HG02678 (cell line): Measurements from ENCODE around the gene MICAL2.

ENCODE experiments used
- ATAC-seq: cut with Tn5 transposase; IDR thresholded peaks from one replicate; pipeline ENCODE4 v1.9.1; 2021; ENCODE audit warnings: mild to moderate bottlenecking, moderate library complexity; ENCODE audit not compliant: unreplicated experiment

MICAL2 gene

DNA sequence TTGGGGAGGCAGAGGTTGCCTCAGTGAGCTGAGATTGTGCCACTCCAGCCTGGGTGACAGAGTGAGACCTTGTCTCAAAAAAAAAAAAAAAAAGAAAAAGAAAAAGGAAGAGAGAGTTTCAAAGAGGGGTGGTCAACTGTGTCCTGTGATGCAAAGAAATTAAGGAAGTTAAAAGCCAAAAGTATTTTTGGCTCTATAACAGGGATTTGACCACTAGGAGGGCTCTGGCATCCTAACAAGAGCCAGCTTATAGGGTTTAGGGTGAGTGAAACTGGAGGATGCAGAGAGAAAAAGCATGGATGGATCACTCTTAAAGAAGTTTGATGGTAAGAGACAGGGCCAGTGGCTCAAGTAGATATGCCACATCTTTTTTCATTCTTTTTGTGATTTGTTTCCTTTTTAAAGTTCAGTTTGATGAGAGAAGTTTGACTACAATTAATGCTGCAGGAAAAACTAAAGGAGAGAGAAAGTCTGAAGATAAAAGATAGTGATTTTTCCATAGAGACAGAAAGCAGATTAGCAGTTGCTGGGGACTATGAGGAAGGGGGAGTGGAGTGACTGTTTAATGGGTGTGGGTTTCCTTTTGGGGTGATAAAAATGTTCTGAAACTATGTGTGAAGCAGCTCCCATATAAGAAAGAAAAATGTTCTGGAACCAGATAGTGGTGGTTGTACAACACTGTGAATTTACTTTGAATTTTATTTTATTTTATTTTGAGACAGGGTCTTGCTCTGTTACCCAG, 11.1 kb upstream of the MICAL2 start:
- ATAC-seq, result no peak

DNA sequence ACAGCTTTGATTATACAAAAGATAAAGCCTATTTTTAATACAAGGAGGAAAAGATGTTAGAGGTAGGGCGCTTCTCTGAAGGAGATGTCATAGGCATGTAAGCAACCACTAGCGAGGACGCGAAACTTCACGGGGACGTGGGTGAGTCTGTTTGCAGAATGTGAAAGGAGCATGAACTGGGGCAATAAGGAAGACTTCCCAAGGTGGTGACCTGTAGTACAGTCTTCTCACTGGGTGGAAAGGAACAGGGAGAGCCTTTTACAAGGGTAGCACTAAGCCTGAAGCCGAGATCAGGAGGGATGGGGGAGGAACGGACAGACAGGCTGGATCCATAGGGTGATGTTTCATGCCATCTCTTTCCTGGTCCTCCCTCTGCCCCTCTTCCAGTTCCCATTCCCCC, 10.0 kb upstream of the MICAL2 start:
- ATAC-seq, result no peak

DNA sequence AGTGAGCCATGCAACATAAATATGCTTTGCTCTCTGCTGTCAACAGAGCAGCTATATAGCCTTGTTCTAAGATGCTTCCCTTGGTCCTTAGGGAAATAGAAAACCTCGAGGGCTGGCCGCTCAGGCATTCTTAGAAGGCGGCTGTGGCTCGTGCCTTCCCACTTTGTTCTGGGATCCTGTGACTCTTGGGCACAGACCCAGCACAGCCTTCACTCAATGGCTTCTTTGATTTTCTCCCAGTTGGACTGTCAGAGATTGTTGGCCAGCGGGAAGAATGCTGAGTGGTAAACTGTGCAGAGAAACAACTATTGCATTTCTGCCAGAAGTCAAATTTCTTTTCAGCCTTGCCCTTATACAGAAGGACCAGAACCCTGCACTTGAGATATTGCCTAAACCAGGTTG, 9.5 kb upstream of the MICAL2 start:
- ATAC-seq, result no peak

DNA sequence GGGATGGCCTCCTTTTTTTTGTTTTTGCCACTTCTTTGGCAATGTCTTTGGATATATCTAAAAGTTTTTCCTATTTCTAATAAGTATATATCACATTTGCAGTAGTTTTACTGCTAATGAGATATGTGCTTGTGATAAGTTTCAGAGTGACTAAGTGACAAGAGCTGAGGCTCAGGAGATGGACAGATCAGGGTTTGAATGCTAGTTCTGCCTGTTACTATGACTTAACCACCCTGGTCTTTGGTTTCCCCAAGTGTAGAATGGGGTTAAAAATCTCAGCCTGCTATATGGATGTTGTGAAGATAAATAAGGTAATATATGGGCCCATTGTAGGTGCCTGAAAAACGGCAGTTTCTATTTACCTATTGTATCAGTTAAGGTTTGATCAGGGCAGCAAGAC, 9.1 kb upstream of the MICAL2 start:
- ATAC-seq, result no peak

DNA sequence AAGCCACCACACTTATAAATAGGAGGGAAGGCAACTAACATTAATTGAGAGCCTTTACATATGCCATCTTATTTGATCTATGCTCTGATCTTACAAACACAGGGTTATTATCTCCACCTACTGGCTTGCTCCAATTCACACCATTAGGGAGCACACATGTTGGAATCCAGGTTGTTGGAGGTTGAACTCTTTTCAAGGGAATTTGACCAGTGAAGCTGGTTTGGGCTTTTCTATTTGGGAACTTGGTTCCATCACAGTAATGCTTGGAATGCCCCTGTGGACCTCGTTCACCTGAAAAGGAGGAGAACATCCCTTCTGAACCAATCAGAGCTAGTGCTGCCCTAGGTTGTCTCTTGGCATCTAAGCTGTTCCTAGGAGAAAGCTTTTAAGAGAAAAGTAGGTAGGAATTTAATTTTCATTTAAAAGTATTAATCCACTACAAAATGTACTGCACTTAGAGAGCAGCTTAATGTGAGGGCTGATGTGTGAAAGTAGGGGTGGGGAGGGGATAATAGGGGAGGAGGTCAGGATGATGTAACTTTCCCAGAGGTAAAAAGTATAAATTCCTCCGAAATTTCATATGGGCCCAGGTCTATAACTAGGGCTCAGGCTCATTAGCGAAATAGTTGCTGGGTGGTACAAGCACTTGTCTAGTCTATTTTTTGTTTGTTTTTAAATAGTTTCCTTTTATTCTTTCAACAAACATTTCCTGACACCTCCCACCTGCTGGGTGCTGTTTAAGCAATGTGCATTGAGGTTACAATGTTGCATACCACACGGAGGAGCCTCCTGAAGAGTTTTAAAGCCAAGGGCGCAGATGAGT, 7.6 kb upstream of the MICAL2 start:
- no peak for ATAC-seq

DNA sequence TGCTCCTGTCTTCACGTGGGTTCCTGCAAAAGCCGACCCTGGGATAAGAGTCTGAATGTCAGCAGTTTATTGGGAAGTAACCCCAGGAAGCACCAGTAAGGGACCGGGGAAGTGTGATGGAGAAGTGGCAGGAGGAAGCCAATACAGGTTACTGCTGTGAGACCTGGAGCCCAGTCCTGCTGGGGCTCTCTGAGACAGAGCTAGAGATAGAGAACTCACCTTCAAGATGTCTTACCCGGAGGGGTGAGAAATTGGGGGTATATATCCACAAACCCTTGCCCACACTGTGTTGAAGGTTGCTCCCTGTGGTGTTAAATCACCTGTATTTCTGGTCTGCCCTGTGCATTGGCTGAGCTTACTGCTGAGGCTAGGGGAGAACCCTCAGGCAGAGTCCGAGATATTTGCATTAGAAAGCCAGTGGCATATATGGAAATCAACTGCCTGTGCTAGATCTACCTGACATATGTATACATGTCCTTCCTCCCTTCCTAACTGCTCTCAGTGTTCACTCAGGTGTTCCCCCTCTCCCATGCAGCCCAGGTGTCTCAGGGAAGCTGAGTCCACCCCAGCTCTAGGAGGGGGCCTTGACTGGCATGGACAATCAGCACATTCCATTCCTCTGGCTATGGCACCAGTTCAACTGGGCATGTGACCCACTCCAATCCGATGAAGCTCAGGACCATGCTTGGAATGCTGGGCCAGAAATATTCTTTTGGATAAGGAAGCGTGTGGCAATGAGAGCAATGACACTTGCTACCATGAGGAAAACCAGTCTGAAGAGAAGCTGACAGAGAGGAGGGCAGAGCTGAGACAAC, 6.8 kb upstream of the MICAL2 start:
- no peak for ATAC-seq

DNA sequence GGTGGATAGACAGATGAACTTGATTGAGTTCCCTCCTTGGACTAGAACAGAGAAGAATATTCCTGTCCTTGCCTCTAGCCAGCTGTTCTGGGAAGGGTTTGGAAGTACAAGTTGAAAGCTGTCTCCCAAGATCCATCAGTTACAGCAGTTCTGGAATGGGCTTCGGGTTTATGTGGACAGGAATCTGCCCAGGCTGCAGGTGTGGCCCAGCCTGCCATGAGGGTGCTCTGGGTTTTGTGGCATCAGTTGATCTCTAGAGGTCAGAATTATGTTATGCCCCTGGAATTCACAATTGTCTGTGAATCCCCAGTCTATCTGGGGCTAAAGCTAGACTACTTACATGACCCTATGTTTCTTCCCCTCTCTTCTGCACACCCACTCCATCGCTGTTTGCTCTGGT, 4.9 kb upstream of the MICAL2 start:
- no peak for ATAC-seq

DNA sequence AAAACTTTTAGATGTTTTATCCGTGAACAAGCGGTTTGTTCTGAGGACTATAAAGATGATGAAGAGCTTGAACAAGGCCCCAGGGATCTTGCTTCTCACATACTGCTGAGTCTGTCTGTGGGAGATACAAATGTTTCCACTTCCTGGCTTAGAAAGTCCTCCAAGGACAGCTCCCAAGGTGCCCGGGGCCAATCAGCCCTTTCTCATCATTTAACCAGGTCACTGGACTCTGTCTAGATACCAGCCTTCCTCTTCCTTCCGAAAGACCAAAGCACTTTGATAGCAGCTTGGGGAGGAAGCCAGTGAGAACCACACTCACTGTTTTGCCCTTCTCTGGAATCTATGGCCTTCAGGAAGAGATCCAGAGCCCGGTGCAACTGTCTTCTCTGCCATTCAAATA, 4.3 kb upstream of the MICAL2 start:
- ATAC-seq, result no peak

DNA sequence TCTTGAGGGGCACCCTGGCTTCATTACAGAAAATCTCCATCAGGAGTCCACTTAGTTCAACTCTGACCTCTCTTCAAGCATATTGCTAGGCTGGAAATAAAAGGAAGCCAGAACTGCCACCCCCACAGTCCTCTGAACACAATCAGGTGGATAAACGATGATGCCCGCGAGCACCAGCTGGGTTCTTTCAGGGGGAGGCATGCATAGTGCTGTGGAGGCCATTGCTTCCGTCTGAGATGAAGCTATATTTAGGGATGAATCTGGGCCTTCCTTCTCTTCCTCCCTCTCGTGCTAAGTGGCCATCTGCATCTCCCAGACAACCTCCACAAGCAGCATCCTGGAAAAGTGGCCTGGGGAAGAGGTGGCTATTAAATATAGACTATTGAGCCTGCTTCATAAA, 3.9 kb upstream of the MICAL2 start:
- ATAC-seq, result no peak

DNA sequence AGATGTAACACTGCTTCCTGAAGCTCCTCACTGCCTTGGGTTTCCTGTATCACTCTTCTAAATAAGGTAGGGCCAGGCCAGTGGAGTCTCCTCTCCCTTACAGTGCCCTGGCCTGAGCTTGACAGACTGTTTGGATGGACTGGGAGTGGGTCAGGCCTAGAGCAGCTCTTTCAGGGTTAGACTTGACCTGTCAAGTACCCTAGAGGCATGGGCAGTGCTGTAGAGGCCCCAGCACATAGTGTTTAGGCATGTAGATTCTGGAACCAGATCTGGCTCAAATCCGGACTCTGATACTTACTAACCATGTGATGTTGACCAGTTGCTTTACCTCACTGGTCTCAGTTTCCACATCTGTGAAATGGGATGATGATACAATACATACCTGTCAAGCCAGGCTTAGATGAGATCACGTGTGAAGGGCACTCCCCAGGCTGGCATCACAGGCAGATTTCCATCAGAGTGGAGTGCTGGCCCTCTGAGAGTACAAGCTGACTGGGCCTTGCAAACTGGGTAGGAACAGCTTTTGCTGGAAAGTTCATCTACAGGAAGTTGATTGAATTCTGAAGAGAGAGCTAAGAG, 1.4 kb upstream of the MICAL2 start:
- ATAC-seq, result no peak

DNA sequence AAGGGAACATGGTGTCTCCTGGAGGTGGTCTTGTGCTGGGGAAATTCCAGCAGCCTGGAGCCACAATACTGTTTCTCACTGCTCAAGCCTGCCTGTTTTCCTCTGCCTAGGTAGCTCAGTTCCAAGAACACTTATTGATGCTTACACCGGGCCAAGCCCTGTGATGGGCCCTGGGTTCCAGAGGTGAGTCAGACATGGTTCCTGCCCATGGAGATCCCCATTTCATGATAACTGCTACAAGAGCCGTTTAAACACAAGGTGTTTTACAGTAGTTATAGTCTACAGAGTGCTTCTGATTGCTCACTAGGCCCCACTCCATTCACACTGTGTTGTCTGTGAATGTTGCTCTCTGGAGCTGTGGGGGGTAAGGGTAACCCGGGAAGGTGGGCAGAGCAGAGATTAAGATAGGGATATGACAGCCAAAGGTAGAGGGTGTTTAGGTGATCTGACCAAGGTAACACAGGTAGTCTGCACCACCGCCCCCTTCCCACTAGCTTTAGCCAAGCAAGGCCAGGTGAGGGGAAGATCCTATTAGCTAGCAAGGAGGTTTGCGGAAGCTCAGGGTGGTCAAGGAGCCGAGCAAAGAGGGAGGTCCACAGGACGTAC, 696 bp upstream of the MICAL2 start:
- no peak for ATAC-seq

DNA sequence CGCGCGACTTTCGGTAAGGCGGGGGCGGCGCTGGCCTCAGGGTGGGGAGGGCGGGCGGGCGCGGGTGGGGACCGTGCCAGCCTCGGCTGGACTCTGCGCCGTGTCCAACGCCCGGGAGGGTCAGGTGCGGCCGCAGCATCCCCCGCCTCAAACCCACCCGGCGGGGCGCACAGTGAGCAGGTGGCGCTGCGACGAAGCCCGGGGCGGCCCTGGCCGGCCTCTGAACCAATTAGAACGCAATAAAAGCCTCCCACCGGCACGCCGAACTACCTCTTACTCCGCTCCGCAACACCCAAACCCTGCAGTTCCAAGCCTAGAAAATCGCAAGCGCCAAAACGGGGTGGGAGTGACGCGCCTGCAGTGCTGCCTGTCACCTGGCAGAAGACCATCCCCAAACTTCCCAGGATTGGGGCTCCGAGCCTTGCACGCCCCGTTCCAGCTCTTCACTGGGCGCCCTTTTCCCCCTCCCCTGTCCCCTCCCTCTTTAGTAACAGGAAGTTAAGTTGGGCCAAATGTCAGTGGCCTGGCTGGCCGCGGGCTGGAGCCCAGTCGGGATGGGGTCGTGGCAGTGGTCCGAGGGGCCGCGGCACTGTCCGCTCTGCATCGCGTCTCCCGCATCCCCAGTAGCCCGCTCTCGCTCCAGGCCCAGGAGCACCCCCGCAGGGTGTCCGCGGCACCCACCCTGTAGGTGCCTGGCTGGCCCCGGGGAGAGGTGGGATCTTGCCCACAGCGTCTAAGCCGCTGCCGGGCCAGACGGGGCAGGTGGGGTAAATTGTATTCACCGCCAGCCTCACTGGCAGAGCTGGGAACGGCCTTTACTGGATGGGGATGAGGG, 541 bp downstream of the MICAL2 start:
- ATAC-seq, result peak; percentile 42

DNA sequence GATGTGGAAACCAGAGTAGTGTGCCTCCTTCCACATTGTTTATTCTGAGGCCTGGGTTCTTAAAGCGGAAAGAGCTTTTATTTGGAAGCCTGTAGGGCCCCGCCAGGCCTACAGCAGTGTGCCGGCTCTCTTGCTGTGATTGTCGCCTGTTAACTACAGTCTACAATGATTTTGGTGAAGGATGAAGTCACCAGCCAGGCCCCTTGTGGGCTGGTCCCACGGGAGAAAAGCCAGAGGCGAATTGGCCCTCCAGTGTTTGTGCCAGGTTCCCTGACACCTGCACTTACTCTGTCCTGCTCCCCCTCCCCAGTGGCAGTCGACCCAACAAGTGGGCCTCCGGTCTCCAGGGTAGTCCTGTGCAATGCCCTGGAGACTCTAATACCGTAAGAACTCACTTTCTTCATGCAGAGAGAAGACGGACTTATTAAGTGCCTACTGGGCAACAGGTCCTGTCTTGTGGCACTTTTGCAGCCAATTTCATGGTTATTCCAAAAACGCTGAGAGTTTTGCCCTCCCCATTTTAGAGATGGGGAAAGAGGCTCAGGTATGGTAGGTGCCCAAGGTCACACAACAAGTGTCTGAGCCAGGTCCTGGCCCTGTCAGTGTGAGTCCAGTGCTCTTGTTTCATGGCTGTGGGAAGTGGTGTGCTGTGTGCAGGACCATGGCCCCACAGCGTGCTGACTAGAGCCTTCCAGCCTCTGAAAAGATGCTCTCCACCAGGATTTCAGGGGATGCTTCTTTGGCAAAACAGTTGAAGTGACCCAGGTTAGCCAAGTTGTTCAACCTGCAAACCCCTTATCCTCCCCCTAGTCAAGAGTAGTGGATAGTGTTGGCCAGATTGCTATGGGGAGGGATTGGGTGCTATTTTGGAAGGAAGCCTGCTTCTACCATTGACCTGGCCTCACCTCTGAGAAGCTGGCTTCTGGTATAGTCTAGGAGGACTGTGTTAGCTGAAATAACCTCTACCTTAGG, 1.4 kb downstream of the MICAL2 start:
- no peak for ATAC-seq

DNA sequence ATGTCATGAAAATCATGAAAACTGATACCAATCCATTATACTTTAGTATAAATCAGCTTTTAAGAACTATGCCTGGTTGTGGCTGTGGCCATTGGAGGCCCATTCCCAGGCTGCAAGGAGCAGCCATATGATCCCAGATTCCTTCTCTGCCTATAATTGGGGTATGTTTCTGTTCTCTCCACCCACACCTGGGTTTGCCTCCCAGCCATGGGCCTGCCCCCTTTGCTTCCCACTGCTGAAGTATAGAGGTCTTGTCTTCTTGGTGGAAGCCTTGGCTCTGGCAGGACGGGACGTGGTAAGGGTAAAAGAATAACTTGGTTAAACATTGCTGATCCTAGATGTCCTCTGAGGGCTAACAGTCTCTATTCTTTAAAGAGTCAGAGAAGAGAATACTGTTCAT, 2.4 kb downstream of the MICAL2 start:
- no peak for ATAC-seq

DNA sequence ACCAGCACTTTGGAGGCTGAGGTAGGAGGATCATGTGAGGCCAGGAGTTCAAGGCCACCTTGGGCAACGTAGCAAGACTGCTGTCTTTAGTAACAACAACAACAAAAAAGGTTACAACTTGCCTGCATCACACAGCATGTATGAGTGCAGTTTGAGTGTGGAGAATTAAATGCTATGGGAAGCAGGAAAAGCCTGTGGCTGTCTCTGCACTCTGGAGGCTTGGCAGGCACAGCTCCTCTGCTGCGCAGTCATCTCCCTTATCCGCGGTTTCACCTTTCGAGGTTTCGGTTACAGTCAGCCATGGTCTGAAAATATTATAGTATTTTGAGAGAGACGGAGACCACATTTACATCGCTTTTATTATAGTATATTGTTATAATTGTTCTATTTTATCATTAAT, 2.9 kb downstream of the MICAL2 start:
- ATAC-seq, result no peak

DNA sequence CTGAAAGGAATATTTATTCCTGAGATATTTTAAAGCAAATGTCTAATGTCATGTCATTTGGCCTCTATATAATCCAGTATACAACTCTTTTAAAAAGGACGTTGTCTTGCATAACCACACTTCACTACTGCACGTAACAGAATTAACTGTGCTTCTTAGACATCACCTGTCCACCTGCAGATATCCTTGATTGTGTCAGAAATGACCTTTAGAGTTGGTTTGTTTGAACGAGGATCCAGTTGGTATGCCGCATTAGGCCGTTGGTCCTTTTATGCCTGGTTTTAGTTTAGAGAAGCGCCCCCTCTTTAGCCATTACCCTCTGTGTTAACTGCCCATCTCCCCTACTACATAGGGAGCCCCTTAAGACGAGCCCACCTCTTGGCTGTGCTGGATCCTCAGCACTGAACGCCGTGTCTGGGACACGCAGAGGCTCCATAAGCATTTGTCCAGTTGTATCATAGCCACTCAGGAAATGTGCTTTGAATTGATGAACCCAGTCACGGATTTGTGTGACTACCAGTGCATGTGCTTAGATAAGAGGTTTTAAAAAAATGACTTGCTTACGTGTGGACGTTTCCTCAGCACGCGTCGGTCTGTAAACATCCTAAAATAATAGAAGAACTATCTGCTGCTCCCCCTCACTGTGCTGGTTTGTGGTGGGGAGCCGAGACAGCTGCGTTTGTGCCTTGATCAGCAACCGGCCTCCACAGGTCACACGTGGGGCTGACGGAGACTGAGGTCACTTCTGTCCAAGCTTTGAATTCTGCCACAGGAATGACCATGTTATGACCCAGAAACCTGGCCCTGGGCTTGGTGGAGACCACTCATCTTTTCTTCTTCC, 4.0 kb downstream of the MICAL2 start:
- ATAC-seq, result no peak

DNA sequence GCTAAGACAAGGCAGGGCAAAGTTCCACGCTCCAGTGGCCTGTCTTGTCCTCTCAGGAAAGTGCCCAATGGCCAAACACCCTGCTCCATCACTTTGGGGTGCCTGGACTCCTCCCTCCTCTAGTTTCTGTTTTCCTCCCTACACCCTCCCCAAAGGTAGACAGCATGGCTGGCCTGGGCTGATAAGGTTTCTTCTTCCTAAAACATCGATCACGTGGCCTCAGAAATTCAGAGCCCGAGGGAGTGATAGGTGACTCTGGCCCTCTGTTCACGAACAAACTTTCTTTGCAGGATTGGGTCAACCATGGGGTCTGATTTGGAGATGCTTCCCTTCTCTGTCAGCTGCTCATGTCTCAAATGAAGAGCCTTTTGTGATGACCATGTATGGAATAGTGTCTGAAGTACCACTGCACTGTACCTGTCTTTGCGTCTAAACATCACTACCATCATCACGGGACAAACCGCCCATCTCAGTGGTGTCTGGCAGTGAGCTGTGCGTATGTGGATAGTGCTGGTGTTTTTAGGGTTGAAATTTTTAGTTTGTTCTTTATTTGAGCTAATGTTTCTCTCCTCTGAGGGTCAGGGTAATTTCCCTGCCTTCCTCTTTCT, 6.1 kb downstream of the MICAL2 start:
- no peak for ATAC-seq

DNA sequence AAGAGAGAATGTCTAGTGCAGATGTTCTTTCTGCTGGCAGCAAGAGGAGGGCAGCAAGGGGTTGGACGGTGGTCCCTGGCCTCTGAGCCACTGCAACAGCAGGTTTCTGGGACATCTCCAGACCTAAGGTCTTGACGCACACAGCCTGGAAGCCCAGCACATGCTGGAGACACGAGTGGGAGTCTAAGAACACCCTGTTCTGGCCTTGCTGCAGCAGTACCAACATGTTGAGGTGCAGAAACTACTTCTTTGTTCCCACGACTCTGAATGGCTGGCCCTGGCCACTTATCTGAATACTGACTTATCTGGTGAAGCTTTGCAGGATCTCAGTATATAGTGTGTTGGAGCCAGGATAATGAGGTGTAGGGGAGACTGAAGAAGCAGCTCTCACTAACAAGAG, 6.8 kb downstream of the MICAL2 start:
- ATAC-seq, result no peak
